ENCODE results near the gene HLF.
"Not testable (repeated sequence)": the region's sequence is repeated elsewhere in the genome, so short reads cannot be mapped to it uniquely, and the experiment has no call there.

DNA sequence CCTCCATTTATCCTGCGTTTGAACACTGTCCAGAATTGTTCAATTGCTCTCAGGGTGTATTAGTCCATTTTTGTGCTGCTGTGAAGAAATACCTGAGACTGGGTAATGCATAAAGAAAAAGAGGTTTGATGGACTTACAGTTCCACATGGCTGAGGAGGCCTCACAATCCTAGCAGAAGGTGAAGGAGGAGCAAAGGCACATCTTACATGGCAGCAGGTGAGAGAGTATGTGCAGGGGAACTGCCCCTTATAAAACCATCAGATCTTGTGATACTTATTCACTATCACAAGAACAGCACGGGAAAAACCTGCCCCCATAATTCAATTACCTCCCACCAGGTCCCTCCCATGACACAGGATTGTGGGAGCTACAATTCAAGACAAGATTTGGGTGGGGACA is 63.8 kb downstream of the HLF start:
- TF ChIP-seq EZH2 (IDR thresholded peaks at IDR 0.05; ENCODE audit: low read depth), result not testable (repeated sequence)
- TF ChIP-seq, protein P1, sequence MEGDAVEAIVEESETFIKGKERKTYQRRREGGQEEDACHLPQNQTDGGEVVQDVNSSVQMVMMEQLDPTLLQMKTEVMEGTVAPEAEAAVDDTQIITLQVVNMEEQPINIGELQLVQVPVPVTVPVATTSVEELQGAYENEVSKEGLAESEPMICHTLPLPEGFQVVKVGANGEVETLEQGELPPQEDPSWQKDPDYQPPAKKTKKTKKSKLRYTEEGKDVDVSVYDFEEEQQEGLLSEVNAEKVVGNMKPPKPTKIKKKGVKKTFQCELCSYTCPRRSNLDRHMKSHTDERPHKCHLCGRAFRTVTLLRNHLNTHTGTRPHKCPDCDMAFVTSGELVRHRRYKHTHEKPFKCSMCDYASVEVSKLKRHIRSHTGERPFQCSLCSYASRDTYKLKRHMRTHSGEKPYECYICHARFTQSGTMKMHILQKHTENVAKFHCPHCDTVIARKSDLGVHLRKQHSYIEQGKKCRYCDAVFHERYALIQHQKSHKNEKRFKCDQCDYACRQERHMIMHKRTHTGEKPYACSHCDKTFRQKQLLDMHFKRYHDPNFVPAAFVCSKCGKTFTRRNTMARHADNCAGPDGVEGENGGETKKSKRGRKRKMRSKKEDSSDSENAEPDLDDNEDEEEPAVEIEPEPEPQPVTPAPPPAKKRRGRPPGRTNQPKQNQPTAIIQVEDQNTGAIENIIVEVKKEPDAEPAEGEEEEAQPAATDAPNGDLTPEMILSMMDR (conservative IDR thresholded peaks at IDR 0.05), result not testable (repeated sequence)

Data from PC-9 (cell line).